Hematopoietic multipotent progenitor cell treated with erythropoietin and hydrocortisone succinate and interleukin-3 and kit ligand, for 6 days (in vitro differentiated cells): ENCODE measurements around the gene GCLM.
A peak's percentile ranks its signal among the peaks of the same experiment; 100 is the strongest.
"Not testable (repeated sequence)": the region's sequence is repeated elsewhere in the genome, so short reads cannot be mapped to it uniquely, and the experiment has no call there.

ENCODE experiments used
- DNase-seq: peaks from one replicate; pipeline ENCODE4 v3.0.0-alpha.2; 2015

The GCLM gene, protein sequence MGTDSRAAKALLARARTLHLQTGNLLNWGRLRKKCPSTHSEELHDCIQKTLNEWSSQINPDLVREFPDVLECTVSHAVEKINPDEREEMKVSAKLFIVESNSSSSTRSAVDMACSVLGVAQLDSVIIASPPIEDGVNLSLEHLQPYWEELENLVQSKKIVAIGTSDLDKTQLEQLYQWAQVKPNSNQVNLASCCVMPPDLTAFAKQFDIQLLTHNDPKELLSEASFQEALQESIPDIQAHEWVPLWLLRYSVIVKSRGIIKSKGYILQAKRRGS

DNA sequence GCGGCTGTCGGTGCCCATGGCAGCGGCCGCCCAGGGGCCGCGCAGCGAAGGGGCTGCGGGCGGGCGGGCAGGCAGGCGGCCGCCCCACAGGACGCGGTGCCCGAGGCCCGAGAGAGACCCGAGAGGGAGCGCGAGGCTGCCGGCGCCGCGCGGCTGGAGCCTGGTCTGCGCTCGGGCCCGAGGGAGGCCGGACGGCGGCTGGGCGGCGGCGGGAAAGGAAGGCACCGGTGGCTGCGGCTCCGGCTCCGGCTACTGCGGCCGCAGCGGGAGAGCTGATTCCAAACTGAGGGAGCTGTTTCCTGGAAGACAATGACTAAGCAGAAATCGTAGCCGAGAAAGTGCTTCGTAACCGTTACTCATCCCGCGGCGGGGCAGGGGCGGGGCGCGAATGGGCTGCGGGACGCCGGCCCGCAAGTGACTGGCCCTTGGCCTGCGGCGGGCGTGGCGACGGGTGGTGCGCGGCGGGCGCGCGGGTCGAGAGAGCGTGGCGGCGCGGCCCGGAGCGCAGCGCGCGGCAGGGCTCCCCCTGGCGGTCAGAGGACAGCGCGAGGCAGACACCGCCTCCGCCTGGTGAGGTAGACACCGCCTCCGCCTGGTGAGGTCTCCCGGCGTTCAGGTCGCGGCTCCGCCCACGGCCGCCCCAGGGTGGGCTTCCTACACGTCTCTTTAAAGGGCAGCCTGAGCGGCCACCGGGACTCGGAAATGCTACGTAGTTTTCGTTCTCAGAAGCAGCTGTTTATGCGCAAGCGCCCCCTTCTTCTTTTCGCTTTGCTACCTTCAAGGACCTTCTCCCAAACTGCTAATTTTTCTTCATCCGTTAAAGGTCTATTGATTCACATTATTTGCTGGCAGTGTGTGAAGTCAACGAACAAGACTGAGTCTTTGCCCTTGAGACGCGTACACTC, at the start of gene GCLM:
TSS of gene GCLM (minus strand) at position 285 of the 905 bp plus-strand sequence. CDS start at position 18, 267 bp downstream.
- peak; percentile 94 for DNase-seq

DNA sequence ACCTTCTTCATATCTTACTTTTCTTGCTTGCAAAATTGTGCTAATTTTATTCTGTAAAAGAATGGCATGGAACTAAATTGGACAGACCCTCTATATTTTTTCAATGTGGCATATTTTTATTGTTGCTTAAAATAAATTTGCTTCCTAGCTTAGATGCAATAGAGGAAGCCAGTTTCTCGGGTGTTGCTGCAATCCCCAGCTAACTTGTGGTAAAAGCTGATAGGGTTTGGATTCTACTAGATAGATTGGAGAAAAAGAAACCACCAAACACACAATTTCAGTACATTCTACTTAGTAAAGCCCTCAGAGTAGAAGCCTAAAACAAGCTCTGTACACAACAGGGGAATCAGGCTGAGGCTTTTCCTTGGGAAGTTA, 49.5 kb upstream of the GCLM start:
- DNase-seq, result peak; percentile 15

DNA sequence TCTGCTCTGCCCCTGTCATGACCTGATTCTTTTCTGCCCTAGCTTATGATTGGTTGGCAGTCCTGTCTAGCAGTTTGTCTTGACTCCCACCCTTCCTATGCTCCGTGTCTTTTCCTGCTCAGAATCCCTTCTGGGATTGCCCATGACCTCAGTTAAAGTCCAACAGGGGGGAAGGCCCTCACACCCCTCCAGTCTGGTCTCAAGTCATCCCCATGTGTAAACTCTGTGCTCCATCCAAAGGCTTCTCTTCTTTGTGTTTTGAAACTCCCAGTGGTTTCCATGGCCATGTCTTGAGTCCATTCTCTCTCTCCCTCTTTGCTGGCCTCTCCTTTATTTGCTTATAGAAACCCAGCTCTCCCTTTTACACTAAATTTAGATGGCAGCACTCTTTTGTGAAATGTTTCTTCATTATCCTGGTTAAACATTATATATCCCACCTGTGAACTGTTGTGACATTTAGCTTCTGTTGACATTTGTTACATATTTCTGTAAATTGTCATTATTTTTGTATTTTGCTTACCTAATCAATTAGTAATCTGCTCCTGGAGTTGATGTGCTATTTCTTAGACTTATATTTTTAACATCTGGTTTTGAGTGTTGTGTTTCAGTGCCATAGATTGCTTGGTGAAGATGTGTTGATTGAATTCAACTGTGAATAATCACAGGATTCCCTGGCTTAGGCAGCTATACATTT, 48.9 kb upstream of the GCLM start:
- no peak for DNase-seq

DNA sequence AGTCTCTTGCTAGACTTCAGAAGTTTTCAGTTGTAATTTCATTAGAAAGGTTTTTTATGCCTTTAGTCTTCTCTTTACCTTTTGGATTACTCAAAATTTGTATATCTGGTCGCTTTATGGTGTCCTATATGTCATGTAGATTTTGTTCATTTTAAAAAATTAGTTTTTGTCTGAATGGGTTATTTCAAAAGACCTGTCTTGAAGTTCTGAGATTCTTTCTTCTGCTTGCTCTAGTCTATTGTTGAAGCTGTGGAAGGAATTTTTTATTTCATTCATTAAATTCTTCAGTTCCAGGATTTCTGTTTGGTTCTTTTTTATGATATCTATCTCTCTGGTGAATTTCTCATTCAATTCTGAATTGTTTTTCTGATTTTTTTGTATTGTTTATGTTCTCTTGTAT, 46.5 kb upstream of the GCLM start:
- DNase-seq, result no peak

DNA sequence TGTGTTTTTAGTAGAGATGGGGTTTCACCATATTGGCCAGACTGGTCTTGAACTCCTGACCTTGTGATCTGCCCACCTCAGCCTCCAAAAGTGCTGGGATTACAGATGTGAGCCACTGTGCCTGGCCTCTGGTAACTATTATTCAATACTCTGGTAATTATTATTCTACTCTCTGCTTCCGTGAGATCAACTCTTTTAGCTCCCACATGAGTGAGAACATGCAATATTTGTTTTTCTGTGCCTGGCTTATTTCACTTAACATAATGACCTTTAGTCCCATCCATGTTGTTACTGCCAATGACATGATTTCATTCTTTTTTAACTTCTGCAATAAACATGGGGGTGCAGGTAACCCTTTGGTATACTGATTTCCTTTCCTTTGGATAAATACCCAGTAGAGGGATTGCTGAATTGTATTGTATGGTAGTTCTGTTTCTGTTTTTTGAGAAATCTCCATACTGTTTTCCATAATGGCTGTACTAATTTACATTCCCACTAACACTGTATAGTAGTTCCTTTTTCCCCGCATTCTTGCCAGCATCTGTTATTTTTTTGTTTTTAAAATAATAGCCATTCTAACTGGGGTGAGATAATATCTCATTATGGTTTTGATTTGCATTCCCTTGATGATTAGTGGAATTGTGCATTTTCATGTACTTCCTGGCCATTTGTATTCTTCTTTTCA, 37.9 kb upstream of the GCLM start:
- not testable (repeated sequence) for DNase-seq

DNA sequence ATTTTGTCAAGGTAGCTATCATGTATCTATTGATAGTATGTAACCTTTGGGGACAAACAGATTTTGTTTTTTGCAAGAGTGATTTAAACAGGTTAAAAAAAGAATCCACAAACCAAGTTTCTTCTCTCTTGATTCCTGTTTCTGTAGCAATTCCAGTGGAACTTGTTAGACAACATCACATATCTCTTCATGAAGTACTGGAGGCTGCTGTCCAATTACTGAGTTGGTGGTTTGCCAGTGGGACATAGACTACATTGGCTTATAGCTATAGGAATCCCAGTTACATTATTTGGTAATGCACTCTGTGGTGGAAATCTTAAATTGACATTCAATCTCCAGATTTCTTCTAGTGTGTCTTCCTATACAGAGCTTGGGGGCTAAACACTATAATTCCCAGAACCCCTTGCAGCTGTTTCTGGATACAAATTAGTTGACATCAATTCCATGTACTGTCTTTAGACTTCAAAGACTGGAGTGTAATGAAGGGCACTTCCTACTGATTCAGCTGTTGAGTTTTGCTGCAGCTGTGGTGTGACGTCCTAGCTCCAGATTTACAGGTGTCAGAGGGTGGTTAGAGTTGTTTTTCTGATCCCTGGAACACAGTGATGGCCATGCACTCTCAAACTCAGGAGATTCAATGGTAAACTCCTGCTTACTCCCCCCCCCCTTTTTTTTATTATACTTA, 29.4 kb upstream of the GCLM start:
- DNase-seq, result no peak

DNA sequence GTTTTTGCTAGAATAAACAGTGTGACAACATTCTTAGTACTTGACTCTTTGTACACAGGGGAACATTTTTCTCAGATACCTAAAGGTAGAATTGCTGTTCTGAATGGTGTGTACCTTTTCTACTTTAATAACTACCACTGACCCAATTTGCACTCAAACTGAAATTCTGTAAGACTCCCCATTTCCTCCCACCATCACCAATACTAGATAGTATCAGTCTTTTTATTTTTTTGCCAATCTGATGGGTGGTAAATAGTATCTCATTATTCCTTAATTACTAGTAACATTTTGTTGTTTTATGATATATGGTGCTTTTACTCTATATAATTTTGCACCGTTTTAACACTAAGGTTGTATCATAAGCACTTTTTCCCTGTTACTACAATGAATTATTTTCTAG, 28.8 kb upstream of the GCLM start:
- DNase-seq, result no peak

DNA sequence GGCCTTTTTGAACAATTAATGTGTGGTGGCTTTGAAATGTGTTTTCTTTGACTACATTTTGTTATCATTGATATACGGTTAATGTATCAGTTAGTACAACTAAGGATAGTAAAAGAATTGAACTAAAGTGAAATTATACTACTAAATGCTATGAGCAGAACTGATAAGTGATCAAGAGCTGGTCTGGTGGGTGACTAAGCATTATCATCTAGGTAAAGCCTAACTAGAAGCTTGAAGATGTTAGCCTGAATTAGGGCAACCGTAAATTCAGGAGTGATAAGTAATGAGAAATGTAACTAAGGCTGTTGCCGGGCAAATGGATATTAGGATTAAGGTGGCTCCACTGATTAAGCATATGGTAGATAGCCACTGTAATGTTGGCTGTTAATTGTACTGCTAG, 16.0 kb upstream of the GCLM start:
- DNase-seq, result no peak

DNA sequence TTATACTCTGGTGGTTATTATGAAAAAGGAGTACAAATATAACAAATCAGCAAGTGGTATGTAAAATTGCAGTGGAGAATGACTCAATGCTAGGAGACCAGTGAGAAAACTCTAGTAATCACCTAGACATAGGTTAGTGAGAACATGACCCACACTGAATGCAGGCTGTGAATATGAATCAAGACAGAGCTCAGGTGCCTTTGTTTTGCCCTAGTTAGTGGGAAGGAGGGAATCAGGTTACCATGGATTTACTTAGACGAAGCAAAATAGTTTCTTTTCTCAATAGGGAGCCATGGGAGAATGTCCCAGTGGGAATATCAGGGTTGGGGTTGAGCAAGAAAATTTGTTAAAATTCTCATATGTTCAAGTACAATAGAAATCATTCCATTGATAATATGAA, 10.6 kb upstream of the GCLM start:
- DNase-seq, result no peak

DNA sequence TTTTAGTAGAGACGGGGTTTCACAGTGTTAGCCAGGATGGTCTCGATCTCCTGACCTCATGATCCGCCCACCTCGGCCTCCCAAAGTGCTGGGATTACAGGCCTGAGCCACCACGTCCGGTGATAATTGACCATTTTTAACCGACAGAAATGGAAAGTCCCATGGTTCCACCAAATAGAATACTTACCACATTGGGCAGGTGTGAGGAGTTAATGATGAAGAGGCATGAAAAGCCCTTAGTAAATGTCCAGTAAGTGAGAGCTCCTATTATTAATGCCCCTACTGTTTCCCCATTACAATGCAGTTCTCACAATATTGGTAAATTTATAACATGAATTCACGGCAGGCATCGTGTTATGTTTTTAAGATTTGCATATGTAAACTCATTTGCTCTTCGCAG, 8.1 kb upstream of the GCLM start:
- no peak for DNase-seq

DNA sequence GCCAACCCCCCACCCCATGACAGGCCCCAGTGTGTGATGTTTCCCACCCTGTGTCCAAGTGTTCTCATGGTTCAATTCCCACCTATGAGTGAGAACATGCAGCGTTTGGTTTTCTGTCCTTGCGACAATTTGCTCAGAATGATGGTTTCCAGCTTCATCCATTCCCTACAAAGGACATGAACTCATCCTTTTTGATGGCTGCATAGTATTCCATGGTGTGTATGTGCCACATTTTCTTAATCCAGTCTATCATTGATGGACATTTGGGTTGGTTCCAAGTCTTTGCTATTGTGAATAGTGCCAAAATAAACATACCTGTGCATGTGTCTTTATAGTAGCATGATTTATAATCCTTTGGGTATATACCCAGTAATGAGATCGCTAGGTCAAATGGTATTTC, 1.6 kb upstream of the GCLM start:
- not testable (repeated sequence) for DNase-seq

DNA sequence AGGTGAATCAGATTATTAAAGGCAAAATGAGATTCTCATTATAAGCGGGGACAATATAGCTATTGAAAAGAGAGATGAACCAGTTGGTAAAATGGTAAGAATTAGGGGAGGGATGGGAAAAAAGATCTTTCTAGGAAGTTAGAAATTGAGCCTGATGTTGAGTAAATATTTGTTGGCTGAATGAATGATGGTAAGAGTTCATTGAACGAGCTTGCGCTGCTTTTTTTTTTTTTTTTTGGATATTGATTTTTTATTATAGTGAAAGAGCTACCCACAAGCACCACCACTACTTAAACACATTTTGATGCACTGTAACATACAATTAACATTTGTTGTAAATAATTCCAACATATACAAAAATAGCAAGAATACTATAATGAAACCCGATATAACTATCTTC, 1.1 kb upstream of the GCLM start:
- DNase-seq, result no peak

DNA sequence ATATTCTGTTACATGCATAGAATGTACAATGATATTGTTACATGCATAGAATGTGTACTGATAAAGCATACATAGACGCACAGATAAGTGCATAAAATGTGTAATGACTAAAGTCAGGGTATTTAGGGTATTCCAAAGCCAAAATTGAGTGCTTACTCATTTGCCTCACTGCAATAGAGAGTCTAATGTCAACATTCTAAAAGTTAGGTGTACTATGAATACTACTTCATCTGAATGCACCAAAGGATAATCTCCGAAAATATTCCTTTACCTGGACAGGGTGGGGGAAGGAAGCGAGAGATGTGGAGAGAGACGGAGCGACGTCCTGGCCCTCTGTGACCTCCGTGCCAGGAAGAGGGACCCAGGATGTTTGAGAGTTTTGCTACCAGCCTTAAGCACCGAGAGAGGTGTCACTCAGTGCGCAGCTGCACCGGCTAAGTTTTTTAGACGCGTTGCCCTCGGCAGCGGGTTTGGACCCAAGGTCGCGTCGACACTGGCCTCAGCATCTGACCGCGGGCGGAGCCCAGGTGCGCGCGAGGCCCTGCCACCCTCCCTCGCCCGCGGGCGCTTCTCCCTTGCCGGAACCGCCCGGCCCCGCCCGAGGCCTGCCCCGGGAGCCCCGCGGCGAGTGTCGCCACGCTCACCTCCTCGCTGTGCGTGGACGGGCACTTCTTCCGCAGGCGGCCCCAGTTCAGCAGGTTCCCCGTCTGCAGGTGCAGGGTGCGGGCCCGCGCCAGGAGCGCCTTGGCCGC, 660 bp downstream of the GCLM start:
- DNase-seq, result peak; percentile 64

DNA sequence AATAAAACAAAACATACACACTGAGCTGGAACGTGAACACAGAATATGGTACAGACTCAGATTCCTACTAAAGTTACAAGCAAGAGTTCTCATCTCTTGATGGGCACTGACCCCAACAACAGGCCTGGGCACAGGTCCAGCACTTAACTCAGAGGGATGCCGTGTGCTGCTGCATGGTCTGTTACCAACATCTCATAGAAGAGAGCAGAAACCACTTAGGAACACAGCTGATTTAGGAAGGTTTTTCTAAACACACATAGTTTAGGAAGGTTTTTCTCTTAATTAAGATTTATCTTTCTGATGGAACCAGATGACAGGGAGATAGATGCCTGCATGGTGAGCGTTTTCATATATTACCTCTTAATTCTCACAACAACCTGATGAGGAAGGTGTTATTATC, 1.5 kb downstream of the GCLM start:
- DNase-seq, result peak; percentile 53

DNA sequence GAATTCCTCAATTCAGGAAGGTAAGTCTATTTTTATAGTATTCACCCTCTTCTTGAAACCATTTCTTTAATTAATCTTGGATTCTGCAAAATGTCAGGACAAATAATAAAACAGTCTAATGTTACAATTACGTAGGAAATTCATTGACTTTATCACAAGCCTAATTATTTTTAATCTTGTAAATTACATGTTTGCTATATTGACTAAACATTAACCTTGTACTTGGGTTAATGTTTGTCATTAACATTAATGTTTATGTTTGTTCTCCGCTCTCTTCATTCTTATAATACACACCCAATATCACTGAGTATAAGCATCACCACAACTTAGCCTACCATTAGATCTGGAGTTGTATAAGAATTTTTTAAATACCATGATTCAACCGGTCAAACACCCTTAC, 2.8 kb downstream of the GCLM start:
- no peak for DNase-seq

DNA sequence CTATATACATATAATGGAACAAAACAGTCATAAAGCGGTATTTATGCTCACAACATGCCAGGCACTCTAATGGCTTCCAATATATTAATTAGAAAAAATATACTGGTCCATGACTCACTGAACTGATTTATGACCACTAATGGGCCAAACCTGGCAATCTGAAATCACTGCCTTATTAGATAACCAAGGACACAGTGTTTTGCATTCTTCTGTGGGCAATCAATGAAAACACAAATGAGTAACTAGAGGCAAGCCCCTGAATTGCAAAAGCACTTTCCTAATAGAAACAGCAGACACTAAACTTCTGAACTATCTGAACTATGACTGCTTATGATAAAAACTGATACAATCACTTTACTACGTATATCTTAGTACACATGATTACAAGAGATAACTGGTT, 3.5 kb downstream of the GCLM start:
- DNase-seq, result peak; percentile 30

DNA sequence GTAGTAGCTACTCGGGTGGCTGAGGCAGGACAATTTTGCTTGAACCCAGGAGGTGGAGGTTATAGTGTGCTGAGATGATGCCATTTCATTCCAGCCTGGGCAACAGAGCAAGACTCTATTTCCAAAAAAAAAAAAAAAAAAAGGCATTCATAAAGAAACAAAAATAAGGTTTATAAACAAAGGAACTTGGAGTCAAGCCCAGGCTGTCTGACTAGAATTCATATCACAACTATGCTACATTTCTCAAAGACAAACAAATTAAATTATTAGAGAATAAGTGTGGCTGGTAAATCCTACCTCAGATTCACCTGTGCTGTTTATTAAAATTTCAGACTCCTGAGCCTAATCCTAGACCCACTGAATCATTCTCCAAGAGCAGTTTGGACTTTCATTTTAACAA, 4.2 kb downstream of the GCLM start:
- no peak for DNase-seq

DNA sequence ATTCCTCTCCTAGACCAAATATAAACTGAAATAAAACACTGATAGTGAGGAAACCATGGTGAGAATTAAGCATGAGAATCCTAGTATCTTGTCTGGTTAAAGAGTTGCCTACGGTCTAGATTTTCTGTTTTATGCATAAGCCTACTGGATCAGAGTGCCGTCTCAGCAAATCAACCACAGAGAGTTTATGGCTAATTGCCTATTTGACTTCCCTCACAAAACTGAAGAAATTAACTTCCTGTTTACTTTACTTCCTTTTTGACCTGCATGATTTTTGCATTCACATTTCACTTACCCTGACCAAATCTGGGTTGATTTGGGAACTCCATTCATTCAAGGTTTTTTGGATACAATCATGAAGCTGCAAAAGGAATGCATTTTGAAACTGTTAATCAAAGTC, 5.0 kb downstream of the GCLM start:
- peak; percentile 51 for DNase-seq

DNA sequence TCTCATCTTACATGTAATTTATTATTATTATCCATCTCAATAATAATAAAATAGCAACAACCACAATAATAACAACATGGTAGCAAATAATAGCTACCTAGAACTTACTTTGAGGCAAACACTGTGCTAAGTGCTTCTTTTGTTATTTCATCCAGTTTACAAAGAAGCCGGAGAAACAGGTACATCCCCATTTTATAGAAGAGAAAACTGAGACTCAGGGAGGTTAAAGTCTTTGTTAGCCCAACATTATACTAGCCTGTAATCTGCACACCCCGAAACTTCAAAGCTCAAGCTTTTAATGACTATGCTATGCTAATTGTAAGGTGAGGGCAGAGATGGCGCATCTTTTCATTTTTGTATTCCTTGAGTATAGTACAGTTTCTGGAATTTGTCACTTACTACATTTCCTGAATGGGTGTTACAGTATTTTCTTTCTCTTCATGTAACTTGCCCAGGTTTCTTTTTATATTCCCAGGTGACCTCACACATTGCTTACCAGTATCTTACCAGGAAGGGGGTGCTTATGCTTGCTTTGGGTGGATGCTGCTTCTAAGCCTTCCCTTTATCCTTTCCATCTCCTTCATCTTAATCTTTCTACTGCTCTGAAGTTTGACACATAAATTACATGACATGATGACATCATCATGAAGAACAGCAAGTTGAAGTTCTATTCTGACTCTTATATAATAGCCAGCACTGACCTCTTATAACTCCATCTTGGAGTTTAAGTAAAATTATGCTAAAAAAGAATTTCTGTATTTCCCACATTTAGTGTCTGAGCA, 8.3 kb downstream of the GCLM start:
- no peak for DNase-seq

DNA sequence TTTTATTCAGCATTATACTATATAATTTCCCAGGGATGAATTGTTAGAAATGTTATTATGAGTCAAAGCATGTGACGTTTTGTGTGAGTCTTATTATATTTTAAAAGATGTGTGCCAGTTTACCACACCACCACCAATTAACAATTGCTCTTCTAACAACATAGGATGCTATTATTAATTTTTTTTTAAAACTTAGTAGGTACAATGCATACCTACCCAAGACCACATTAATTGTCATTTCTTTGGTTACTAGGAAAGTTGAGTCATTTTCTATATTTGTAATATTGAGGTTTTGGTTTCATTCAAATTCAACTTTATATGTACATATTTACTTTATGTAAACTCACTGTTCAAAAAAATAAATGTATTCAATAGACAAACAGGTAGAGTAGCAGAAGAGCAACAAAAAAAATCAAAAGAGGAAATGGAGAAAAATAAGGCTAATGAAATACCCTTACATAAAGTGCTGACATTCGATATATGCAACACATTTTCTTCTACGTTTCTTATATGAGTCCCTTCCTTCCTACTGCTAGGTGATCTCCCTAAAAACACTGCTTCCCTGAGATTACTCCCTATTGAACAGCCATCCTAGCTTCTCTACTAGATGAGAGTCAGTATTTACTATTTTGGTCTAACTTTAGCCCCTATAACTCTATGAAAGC, 9.6 kb downstream of the GCLM start:
- no peak for DNase-seq
